Measurements from ENCODE around the gene RDH13.
"Not testable (repeated sequence)": the region's sequence is repeated elsewhere in the genome, so short reads cannot be mapped to it uniquely, and the experiment has no call there.

The RDH13 gene

GRCh38 chr19:55015126-55015525 lies 47.8 kb downstream of the RDH13 start:
- TF ChIP-seq SNAI2 (CRISPR knock-in tag; IDR thresholded peaks at IDR 0.05): no peak
- no peak for TF ChIP-seq TSHZ2 (CRISPR knock-in tag; IDR thresholded peaks at IDR 0.05)
- TF ChIP-seq CSRNP3 (CRISPR knock-in tag; IDR thresholded peaks at IDR 0.05): no peak
- TF ChIP-seq ARNTL (CRISPR knock-in tag; IDR thresholded peaks at IDR 0.05; ENCODE audit: borderline replicate concordance, low read depth): no peak
- no peak for TF ChIP-seq GLIS3 (CRISPR knock-in tag; IDR thresholded peaks at IDR 0.05)
- no peak; the same call in 1 of the 3 replicates for ATAC-seq

GRCh38 chr19:55014714-55015113 lies 48.2 kb downstream of the RDH13 start:
- TF ChIP-seq ZNF565 (CRISPR knock-in tag; conservative IDR thresholded peaks at IDR 0.05; ENCODE audit: low read depth): no peak
- TF ChIP-seq OSR1 (CRISPR knock-in tag; IDR thresholded peaks at IDR 0.05): no peak
- no peak for TF ChIP-seq BACH2 (CRISPR knock-in tag; IDR thresholded peaks at IDR 0.05; ENCODE audit: borderline replicate concordance)
- TF ChIP-seq ZNF70 (CRISPR knock-in tag; IDR thresholded peaks at IDR 0.05): no peak
- TF ChIP-seq ZNF8 (CRISPR knock-in tag; IDR thresholded peaks at IDR 0.05): no peak
- no peak for TF ChIP-seq ARNTL (CRISPR knock-in tag; IDR thresholded peaks at IDR 0.05; ENCODE audit: borderline replicate concordance, low read depth)
- no peak for TF ChIP-seq GLIS3 (CRISPR knock-in tag; IDR thresholded peaks at IDR 0.05)
- TF ChIP-seq SNAI2 (CRISPR knock-in tag; IDR thresholded peaks at IDR 0.05): no peak
- peak; percentile 89 for ATAC-seq

- ATAC-seq: no peak
- TF ChIP-seq ESRRG (CRISPR knock-in tag; IDR thresholded peaks at IDR 0.05) (no peak), ZFP3 (CRISPR knock-in tag; IDR thresholded peaks at IDR 0.05) (no peak), ZNF8 (CRISPR knock-in tag; IDR thresholded peaks at IDR 0.05) (no peak), PPARA (CRISPR knock-in tag; IDR thresholded peaks at IDR 0.05; ENCODE audit: borderline replicate concordance) (no peak), CSDC2 (CRISPR knock-in tag; IDR thresholded peaks at IDR 0.05) (no peak), ZNF565 (CRISPR knock-in tag; conservative IDR thresholded peaks at IDR 0.05; ENCODE audit: low read depth) (no peak), ZNF70 (CRISPR knock-in tag; IDR thresholded peaks at IDR 0.05) (no peak), ZFP30 (CRISPR knock-in tag; IDR thresholded peaks at IDR 0.05) (no peak), ZC3H10 (CRISPR knock-in tag; IDR thresholded peaks at IDR 0.05) (no peak), TSHZ2 (CRISPR knock-in tag; IDR thresholded peaks at IDR 0.05) (no peak), CREB5 (CRISPR knock-in tag; IDR thresholded peaks at IDR 0.05; ENCODE audit: low read depth) (no peak), OSR1 (CRISPR knock-in tag; IDR thresholded peaks at IDR 0.05) (no peak), ISL1 (CRISPR knock-in tag; IDR thresholded peaks at IDR 0.05) (no peak)
Measured at GRCh38 chr19:55013596-55013995, 49.4 kb downstream of the RDH13 start.

GRCh38 chr19:55012306-55012705 lies 50.6 kb downstream of the RDH13 start:
- TF ChIP-seq ZFP30 (CRISPR knock-in tag; IDR thresholded peaks at IDR 0.05): no peak
- no peak for TF ChIP-seq PPARA (CRISPR knock-in tag; IDR thresholded peaks at IDR 0.05; ENCODE audit: borderline replicate concordance)
- no peak for TF ChIP-seq SNAI2 (CRISPR knock-in tag; IDR thresholded peaks at IDR 0.05)
- TF ChIP-seq ZNF8 (CRISPR knock-in tag; IDR thresholded peaks at IDR 0.05): no peak
- no peak for TF ChIP-seq TOX (CRISPR knock-in tag; IDR thresholded peaks at IDR 0.05; ENCODE audit: borderline replicate concordance)
- TF ChIP-seq BACH2 (CRISPR knock-in tag; IDR thresholded peaks at IDR 0.05; ENCODE audit: borderline replicate concordance): no peak
- no peak for TF ChIP-seq POU6F1 (CRISPR knock-in tag; IDR thresholded peaks at IDR 0.05; ENCODE audit: borderline replicate concordance, low read depth)
- TF ChIP-seq RARB (CRISPR knock-in tag; IDR thresholded peaks at IDR 0.05): no peak
- TF ChIP-seq CSDC2 (CRISPR knock-in tag; IDR thresholded peaks at IDR 0.05): no peak
- TF ChIP-seq ESRRG (CRISPR knock-in tag; IDR thresholded peaks at IDR 0.05): no peak
- TF ChIP-seq OSR1 (CRISPR knock-in tag; IDR thresholded peaks at IDR 0.05): no peak
- no peak for TF ChIP-seq ZNF565 (CRISPR knock-in tag; conservative IDR thresholded peaks at IDR 0.05; ENCODE audit: low read depth)
- no peak for TF ChIP-seq TCF4 (CRISPR knock-in tag; IDR thresholded peaks at IDR 0.05; ENCODE audit: borderline replicate concordance)
- TF ChIP-seq ZC3H10 (CRISPR knock-in tag; IDR thresholded peaks at IDR 0.05): no peak
- ATAC-seq: no peak

- ATAC-seq: not testable (repeated sequence)
Measured at GRCh38 chr19:55010561-55010960, 52.4 kb downstream of the RDH13 start.

GRCh38 chr19:55008781-55009180 lies 54.2 kb downstream of the RDH13 start:
- not testable (repeated sequence) for ATAC-seq

GRCh38 chr19:55008189-55008588 lies 54.8 kb downstream of the RDH13 start:
- ATAC-seq: not testable (repeated sequence)

All from SK-N-SH treated with all-trans-retinoic acid at 6 μM for 48 hours (cell line).